Stimulated activated CD4-positive, alpha-beta T cell treated with anti-CD3 and anti-CD28 coated beads, Interleukin-1b, Interleukin-23, amount 100 ng/mL, for 1 hour (primary cell): Measurements from ENCODE around the gene CHRNB4.
"Not testable (repeated sequence)": the region's sequence is repeated elsewhere in the genome, so short reads cannot be mapped to it uniquely, and the experiment has no call there.

Experiments used
- DNase-seq, 2 donors: peaks; one replicate each; pipeline ENCODE4 v3.0.0-alpha.2; 2020; ENCODE audit warnings: low read depth in 2 of 2

The CHRNB4 gene

DNA sequence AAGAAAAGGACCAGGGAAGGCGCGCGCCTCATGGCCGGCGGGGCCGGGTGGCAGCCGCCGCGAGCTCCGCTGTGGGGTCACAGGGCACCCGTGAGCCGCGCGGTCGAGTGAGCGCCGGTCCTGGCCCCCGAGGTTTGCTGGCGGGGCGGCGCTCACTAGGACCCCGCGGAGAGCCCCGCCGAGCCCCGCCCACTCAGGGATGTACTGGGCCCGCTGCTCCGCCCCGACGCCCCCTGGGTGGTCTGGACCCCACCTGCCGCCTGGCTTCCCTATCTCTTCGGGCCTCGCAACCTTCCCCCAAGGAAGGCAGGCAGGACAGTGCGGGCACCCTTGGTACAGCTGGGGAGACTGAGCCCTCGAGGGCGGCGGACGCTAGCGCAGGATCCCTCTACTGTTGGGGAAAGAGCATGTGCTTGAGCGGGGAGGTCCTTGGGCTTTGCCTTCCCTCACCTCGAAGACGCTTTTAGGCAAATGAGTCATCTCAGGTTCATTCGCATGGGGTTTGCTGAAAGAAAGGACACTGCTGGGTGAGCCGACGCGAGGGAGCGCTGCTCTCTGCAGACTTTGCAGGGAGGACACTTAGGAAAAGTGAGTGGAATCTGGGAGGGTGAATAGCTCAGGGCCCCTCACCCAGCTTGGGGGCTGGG is at the start of gene CHRNB4:
Gene CHRNB4, minus strand, starts transcription at position 109 of the 647 bp plus-strand sequence. Its CDS starts 77 bp downstream, at position 32.
- no peak for DNase-seq

DNA sequence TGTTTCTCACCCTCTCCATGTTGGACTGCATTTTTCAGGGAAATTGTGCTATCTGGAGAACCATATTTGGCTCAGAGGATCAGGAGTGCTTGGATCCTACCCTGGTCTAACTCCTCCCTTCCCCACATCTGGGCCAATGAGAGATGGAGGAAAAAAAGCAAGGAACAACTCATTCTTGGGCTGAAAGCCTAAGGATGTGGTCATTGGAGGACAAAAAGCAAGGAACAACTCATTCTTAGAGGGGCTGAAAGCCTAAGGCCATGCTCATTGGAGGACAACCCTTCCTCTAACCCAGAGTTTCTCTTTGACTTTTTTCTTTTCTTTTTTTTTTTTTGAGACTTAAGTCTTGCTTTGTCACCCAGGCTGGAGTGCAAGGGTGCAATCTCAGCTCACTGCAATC is 48.6 kb upstream of the CHRNB4 start:
- DNase-seq: no peak

- no peak for DNase-seq
These were observed 44.9 kb upstream of the CHRNB4 start for GRCh38 chr15:78685925-78686324.

DNA sequence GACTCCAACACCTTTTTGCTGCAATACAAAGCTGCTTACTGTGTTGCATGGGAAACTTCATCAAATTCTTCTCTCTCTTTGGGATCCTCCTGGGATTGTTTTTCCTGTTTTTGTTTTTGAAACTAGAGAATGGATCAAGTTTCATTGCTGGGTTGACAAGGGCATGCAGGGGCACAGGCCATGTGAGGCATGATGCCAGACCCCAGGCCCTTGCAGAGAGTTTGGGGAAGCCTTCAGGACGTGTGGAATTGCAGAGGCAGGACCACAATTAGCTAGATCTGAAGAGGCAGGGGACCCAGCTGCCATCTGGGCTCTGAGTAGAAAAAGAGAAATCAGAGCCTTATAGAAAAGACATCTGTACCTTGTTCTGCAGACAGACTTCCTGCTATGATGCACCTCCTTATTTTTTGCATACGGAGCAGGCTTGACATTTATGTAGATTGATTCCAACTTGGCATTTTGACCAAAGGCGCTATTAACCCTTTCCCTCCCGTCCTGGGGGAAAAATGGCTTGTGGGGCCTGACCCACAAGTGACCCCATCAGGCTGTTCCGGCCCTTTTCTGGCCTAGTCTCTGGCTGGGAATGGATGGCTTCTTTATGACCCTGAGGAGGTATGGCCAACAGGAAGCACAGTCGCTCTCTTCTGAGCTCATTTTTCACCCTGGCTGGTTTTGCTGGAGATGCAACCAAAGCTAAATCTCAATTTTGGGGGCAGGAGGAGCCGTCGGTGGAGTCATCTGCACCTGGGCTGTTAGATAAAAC is 44.3 kb upstream of the CHRNB4 start:
- DNase-seq: no peak

DNA sequence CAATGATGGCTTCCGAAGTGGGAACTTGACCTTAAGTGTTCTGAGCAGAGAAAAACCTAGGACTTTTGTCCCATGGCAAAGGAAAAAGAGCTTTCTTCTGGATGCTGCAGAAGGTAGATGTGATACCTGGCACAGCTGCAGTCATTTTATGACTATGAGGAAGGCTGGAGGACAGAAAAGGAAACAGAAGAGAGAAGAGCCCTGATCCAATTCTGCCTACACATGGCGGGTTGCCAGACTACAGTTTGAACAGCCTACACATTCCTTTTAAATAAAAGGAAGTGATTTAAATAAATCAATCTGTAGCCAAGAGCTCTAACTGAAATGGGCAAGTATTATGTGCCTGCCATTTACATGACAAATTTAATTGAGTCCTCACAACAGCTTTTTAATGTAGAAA is 43.6 kb upstream of the CHRNB4 start:
- no peak for DNase-seq

DNA sequence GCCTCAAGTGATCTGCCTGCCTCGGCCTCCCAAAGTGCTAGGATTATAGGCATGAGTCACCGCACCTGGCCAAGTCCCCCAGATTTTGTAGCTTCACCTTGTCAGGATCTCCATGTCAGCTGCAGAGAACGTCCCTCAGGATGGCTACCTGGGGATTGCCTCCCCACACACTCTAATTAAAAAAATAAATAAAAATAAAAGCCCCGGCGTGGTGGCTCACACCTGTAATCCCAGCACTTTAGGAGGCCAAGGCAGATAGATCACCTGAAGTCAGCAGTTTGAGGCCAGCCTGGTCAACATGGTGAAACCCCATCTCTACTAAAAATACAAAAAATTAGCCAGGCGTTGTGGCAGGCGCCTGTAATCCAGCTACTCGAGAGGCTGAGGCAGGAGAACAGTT is 42.6 kb upstream of the CHRNB4 start:
- not testable (repeated sequence) for DNase-seq

DNA sequence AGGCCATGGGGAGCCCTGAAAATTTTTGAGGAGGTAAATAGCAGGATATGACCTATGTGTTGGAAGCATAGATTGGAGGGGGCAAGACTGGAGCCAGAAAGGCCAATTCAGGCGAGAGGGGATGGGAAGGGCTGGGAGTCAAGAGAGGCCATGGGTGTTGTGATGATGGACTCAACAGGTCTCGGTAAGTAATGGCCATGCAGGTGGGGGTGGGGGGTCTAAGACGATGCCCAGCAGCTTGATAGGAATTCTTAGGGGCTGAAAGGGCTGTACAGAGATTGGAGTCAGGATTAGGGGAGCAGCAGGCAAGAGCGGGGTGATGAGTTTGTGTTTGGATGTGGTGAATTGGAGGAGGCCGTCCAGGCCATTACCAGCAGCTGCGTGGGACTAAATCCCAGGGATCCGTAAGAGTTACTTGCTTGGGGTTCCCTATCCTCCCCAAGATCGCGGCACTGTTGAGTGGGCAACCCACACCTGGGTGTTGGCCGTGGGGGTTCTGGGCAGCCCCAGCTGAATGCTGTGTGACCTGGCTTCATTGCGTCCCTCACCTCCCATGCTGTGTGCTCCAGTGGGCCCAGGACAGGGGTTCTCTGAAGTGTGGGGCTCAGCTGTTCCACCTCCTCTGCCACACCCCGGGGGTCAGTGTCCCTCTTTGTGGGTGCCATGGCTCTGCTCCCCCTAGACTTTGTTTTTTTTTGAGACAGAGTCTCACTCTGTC is 41.8 kb upstream of the CHRNB4 start:
- DNase-seq: no peak

- DNase-seq: no peak
These were observed 41.1 kb upstream of the CHRNB4 start for GRCh38 chr15:78682004-78682651.

DNA sequence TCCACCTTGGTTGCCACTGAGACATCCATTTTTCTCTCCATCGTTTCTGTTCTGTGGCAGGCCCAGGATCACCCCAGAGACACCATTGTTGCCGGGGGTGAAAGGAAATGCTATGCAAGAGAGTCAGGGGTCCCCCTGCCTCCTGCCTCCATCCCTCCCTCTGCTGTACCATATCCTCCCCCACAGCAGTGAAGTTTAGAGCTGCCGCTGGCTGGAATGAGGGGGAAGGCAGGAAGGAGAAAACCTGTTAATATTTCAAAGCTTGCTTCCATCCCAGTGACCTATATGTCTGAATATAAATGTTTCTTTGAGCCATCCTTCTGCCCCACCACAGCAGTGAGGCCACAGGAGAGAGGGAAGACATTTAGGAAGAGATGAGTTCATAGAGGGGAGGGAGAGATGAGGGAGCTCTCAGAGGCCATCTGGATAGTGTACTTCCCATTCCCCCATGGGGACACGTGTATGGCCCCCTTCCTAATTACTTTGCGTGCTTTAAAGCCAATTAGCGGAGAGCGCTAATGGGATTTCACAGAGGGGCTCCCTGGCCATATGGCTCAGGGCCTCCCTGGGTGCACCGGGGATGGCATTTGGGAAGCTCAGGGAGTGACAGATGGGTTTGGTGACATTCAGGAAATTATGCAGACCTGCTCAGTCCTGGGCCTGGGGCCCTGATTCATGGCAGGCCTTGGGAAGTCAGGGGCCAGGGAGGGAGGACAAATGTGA is 40.4 kb upstream of the CHRNB4 start:
- no peak for DNase-seq

- no peak for DNase-seq
These were observed 39.5 kb upstream of the CHRNB4 start for GRCh38 chr15:78680431-78681075.

GRCh38 chr15:78679089-78679511 is 38.1 kb upstream of the CHRNB4 start:
- no peak for DNase-seq

DNA sequence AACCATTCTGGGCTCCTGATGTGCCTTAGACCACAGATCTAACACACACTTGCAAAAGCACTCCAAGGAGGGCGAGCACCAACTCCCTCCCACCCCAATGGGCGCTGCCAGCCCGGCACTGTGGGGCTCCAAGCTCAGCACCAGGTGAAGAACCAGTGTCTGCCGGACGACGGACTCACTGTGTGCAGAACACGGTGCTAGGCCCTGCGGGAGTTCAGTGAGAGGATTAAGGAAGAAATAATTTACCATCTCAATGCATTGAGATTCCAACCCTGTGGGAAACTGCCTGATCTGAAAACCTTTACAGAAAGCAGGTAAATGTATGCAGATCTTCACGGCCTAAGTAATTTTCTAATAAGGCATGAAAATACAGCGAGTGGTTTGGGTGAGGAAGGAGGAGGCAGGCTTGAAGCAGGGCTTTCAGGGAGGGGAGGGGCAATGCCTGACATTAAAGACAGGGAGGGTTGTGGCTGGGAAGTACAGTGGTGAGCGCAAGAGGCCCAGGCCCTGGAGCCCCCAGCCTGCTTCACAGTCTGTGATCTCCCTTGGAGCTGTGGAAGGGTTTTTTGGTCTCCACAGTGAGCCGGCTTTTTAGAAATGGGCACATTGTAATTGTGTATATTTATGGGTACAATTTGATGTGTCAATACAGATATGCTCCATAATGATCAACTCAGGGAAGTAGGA is 35.6 kb upstream of the CHRNB4 start:
- DNase-seq: no peak

GRCh38 chr15:78675617-78676360 is 34.8 kb upstream of the CHRNB4 start:
- DNase-seq: no peak

GRCh38 chr15:78675206-78675605 is 34.2 kb upstream of the CHRNB4 start:
- DNase-seq: no peak

GRCh38 chr15:78673917-78674444 is 33.0 kb upstream of the CHRNB4 start:
- DNase-seq: no peak

DNA sequence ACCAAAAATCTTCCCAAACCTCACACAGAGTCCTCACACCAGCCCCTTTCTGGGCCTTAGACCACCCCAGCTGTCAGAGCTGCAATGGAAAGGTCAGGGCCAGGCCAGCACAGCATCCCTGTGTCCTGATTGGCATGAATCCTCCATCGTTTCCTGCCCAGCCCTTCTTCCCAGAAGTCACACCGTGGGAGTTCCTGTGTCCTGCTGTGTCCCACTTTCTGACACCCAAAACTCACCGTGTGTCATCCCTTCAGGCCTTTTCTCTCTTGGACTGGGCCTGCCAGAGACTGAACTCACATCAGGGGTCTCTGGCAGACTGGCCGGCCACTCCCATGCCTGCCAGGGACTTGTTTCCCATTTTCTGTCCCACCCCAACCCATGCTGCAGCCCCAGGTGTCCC is 32.5 kb upstream of the CHRNB4 start:
- no peak for DNase-seq

DNA sequence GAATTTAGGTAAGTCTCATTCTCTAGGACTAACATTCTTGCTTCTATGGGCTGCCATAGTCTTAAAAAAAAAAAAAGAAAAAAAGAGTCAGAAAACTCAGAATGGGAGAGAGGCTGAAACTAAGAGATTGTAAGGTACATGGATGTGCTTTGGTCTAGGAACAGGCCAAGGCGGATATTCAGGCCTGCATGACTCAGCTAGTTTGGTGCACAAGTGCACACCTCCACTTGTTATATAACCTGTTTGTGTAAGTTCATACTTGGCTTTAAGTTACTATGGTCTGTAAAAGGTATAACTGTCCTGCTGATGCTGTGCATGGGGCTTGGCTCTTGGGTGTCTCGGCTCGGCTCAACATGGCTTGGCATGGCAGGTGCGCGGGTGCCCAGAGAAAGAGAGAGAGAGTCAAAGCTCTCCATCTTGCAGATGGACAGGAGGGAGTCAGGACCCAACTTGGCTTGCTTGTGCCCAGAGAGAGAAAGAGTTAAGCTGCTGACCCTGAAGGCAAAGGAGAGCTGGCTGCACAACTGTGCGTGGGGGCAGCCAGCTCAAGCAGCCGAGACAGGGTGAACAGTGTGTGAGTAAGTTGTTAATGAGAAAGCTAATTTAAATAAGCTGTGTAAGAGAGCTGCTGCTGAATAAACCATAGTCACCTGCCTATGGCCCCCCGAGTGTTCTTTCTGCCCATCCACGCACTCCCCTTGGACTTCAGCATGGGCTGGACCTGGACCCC is 31.4 kb upstream of the CHRNB4 start:
- DNase-seq: no peak

DNA sequence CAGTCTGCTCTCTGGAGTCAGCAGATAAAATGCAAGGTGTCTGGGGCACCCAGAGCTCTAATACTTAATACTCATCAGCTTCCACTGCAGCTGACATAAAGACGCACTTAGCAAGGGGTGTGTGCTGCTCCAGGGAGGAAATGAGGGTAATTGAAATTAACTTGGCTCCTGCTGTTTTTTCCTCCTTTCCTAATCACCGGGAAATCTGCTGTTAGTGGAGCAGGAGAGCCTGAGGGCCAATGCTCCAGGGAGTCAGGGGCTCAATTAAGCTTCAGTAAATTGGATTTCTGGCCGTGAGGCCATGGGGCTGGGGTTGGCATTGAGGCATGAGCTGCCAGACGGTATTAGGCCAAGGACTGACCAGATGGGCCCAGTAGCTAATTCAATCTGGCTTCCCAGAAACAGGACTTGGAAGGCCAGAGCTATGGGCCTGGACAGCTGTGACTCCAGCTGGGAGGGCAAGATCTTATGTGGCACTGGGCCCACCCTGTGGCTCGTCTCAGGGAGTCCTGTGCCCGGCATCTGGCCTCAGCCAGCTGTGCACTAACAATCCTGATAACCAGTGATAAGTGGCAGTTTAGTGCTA is 30.7 kb upstream of the CHRNB4 start:
- no peak for DNase-seq
